ENCODE measurements around the gene PHACTR4. TPM values are rescaled to one million over a fixed set of nuclear protein-coding genes. Genes with fewer than 3 reads are reported as not detected.

PHACTR4 gene
- total and polyA plus RNA-seq, 4 donors: 15.1 to 34.9 (median 20.6) TPM

DNA sequence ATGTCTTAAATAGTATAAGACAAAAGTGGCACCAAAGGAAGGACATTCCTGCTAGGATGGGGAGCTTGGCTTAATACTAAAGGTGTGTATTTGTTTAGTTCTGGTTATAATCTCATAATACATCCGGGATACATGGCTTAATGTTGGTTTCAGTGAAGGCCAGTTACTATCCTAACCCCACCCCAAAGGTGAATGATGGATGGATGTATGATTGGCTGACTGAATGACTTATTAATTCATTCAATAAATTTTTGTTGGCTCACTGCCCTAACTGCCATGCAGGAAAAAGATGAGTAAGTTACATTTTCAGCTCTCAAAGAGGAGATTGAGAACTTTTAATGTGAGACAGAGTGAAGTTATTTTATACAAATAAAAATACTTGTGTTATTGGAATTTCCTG is 52.2 kb downstream of the PHACTR4 start:
- Histone ChIP-seq H3K27ac (ENCODE audit: low read depth in 1 of 2, low read length in 1 of 2) (no peak overlapping the region), H3K9me3 (ENCODE audit: control insufficient read depth in 4 of 4, insufficient read depth in 3 of 4, low read length in 3 of 4) (no peaks in the 10 kb centered on the region), H3K27me3 (ENCODE audit: control insufficient read depth in 3 of 3, insufficient read depth in 3 of 3, low read length in 2 of 3) (no peaks in the 10 kb centered on the region), H3K4me3 (no peak overlapping the region), H3K4me1 (ENCODE audit: control insufficient read depth in 5 of 5, insufficient read depth in 5 of 5, low read length in 5 of 5) (peaks cover 0 to 5% (median 0%) of the 10 kb centered on the region in 5 donors), H3K9ac (ENCODE audit: insufficient read depth in 1 of 2, low read length in 2 of 2) (no peak overlapping the region), H3K36me3 (ENCODE audit: control insufficient read depth in 4 of 4, insufficient read depth in 4 of 4, low read length in 4 of 4) (peaks cover 0 to 3% (median 0%) of the 10 kb centered on the region in 4 donors)
- DNase-seq (no peak), ATAC-seq (ENCODE audit: insufficient read depth, low FRiP score) (no peak)
- TF ChIP-seq, protein P1, sequence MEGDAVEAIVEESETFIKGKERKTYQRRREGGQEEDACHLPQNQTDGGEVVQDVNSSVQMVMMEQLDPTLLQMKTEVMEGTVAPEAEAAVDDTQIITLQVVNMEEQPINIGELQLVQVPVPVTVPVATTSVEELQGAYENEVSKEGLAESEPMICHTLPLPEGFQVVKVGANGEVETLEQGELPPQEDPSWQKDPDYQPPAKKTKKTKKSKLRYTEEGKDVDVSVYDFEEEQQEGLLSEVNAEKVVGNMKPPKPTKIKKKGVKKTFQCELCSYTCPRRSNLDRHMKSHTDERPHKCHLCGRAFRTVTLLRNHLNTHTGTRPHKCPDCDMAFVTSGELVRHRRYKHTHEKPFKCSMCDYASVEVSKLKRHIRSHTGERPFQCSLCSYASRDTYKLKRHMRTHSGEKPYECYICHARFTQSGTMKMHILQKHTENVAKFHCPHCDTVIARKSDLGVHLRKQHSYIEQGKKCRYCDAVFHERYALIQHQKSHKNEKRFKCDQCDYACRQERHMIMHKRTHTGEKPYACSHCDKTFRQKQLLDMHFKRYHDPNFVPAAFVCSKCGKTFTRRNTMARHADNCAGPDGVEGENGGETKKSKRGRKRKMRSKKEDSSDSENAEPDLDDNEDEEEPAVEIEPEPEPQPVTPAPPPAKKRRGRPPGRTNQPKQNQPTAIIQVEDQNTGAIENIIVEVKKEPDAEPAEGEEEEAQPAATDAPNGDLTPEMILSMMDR (IDR thresholded peaks at IDR 0.05; ENCODE audit: control extremely low read depth, extremely low read depth): no peak
- 84 to 92% methylated on average over 1 of the region's 1 CpG for whole genome bisulfite sequencing, 2 donors

DNA sequence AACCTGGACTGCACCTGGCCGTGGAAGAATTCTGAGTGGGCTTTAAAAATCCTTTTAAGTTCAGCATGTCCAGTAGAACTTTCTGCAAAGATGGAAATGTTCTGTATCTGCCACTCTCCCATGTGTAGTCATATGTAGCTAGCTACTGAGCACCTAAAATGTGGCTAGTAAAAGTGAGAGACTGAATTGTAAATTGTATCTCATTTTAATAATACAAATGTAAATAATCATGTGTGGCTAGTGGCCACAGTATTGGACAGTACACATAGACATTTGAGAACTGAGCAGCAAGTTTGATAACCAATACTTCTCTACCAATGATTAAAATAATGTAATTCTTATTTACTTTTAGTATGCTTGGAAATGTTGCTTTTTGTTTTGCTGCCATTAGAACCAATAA is 57.3 kb downstream of the PHACTR4 start:
- Histone ChIP-seq H3K9ac (ENCODE audit: insufficient read depth in 1 of 2, low read length in 2 of 2) (no peak overlapping the region), H3K4me3 (no peak overlapping the region), H3K27ac (ENCODE audit: low read depth in 1 of 2, low read length in 1 of 2) (no peak overlapping the region), H3K27me3 (ENCODE audit: control insufficient read depth in 3 of 3, insufficient read depth in 3 of 3, low read length in 2 of 3) (no peaks in the 10 kb centered on the region), H3K9me3 (ENCODE audit: control insufficient read depth in 4 of 4, insufficient read depth in 3 of 4, low read length in 3 of 4) (no peaks in the 10 kb centered on the region), H3K4me1 (ENCODE audit: control insufficient read depth in 5 of 5, insufficient read depth in 5 of 5, low read length in 5 of 5) (peaks cover 0 to 3% (median 0%) of the 10 kb centered on the region in 5 donors), H3K36me3 (ENCODE audit: control insufficient read depth in 4 of 4, insufficient read depth in 4 of 4, low read length in 4 of 4) (peaks cover 0 to 3% (median 0%) of the 10 kb centered on the region in 4 donors)
- TF ChIP-seq, protein P1 (IDR thresholded peaks at IDR 0.05; ENCODE audit: control extremely low read depth, extremely low read depth): no peak
- 90 to 100% methylated on average over 1 of the region's 1 CpG for WGBS, 2 donors
- ATAC-seq (ENCODE audit: insufficient read depth, low FRiP score) (no peak), DNase-seq (no peak)

DNA sequence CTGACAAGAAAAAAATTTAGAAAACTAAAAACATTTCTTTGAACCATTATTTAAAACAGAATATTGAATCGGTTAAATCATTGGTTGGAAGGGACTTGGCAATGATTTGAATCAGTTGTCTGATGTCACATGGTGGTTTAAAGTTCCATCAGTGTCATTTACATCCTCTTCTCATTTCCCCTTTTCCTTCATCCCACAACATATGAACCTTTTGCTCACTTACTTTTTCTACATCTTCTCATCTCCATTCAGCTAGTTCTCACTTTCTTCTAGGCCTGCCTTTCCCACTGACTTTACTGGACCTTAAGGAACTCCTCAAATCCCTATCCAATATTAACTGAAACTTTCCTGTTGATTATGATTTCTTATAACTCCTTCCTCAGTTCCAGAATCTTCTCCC is 58.5 kb downstream of the PHACTR4 start:
- no peaks in the 10 kb centered on the region for H3K27me3 ChIP-seq (ENCODE audit: control insufficient read depth in 3 of 3, insufficient read depth in 3 of 3, low read length in 2 of 3)
- H3K9ac ChIP-seq (ENCODE audit: insufficient read depth in 1 of 2, low read length in 2 of 2): no peak overlapping the region
- peaks cover 0 to 3% (median 0%) of the 10 kb centered on the region in 4 donors for H3K36me3 ChIP-seq (ENCODE audit: control insufficient read depth in 4 of 4, insufficient read depth in 4 of 4, low read length in 4 of 4)
- ATAC-seq (ENCODE audit: insufficient read depth, low FRiP score) (no peak), DNase-seq (no peak)
- 67 to 68% methylated on average over 1 of the region's 1 CpG for WGBS, 2 donors
- no peak overlapping the region for H3K4me3 ChIP-seq
- H3K27ac ChIP-seq (ENCODE audit: low read depth in 1 of 2, low read length in 1 of 2): no peak overlapping the region
- peaks cover 0 to 3% (median 0%) of the 10 kb centered on the region in 5 donors for H3K4me1 ChIP-seq (ENCODE audit: control insufficient read depth in 5 of 5, insufficient read depth in 5 of 5, low read length in 5 of 5)
- no peaks in the 10 kb centered on the region for H3K9me3 ChIP-seq (ENCODE audit: control insufficient read depth in 4 of 4, insufficient read depth in 3 of 4, low read length in 3 of 4)
- TF ChIP-seq, protein P1 (IDR thresholded peaks at IDR 0.05; ENCODE audit: control extremely low read depth, extremely low read depth): no peak

DNA sequence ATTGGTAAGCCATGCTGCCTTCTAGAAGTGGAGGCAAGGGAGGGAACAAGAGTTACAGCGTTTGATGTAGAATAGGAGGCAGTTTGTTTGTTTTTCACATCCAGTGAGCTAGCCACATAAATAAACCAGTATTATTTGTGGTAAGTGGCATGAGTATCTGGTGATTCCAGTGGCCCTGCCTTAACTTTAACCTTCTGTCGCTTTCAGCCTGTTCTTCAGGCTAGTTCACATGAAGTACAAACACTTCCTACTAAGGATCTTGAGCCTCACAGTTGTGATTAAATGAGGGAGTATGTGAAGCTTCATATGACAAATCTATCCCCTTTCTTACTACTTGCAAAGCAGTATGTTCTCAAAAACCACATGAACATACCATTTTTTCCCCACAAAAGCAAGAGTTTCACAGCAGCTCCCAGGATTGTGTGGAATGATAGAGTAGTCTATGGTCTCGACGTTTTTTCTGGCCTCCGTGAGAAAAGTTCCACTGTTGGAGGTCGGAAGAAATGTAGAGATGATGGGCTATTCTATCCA is 59.5 kb downstream of the PHACTR4 start:
- H3K9me3 ChIP-seq (ENCODE audit: control insufficient read depth in 4 of 4, insufficient read depth in 3 of 4, low read length in 3 of 4): no peaks in the 10 kb centered on the region
- ATAC-seq (ENCODE audit: insufficient read depth, low FRiP score) (no peak), DNase-seq (no peak)
- 80 to 91% methylated on average over 6 of the region's 6 CpGs for WGBS, 2 donors
- no peaks in the 10 kb centered on the region for H3K27me3 ChIP-seq (ENCODE audit: control insufficient read depth in 3 of 3, insufficient read depth in 3 of 3, low read length in 2 of 3)
- H3K27ac ChIP-seq (ENCODE audit: low read depth in 1 of 2, low read length in 1 of 2): no peak overlapping the region
- H3K36me3 ChIP-seq (ENCODE audit: control insufficient read depth in 4 of 4, insufficient read depth in 4 of 4, low read length in 4 of 4): peaks cover 0 to 3% (median 0%) of the 10 kb centered on the region in 4 donors
- H3K9ac ChIP-seq (ENCODE audit: insufficient read depth in 1 of 2, low read length in 2 of 2): no peak overlapping the region
- H3K4me1 ChIP-seq (ENCODE audit: control insufficient read depth in 5 of 5, insufficient read depth in 5 of 5, low read length in 5 of 5): peaks cover 0 to 3% (median 0%) of the 10 kb centered on the region in 5 donors
- H3K4me3 ChIP-seq: no peak overlapping the region
- TF ChIP-seq, protein P1 (IDR thresholded peaks at IDR 0.05; ENCODE audit: control extremely low read depth, extremely low read depth): no peak
